H9 (cell line): Measurements from ENCODE around the gene PLXNB3. TPM values are rescaled to one million over a fixed set of nuclear protein-coding genes. Genes with fewer than 3 reads are reported as not detected.

Experiments
- DNase-seq: peaks from one replicate; pipeline ENCODE4 v3.0.0-alpha.2; 2017
- H2AFZ ChIP-seq: one replicate; pipeline ENCODE4 v1.6.1; 2013; ENCODE audit warnings: mild to moderate bottlenecking, low read length, control low read depth, moderate library complexity
- H2AK5ac ChIP-seq: 2 replicates; pipeline ENCODE4 v1.6.1; 2013; ENCODE audit warnings: low read length, control low read depth, mixed read lengths; ENCODE audit not compliant: insufficient read length
- H2BK120ac ChIP-seq: one replicate; pipeline ENCODE4 v1.6.1; 2013; ENCODE audit warnings: low read depth, mild to moderate bottlenecking, low read length, control low read depth, inconsistent platforms; ENCODE audit not compliant: poor library complexity, severe bottlenecking
- H2BK12ac ChIP-seq: 2 replicates; pipeline ENCODE4 v1.6.1; 2013; ENCODE audit warnings: low read length, control low read depth, mixed read lengths, low read depth; ENCODE audit not compliant: insufficient read length
- H2BK15ac ChIP-seq: 2 replicates; pipeline ENCODE4 v1.6.1; 2013; ENCODE audit warnings: low read depth, low read length, control low read depth
- H2BK20ac ChIP-seq: one replicate; pipeline ENCODE4 v1.6.1; 2013; ENCODE audit warnings: low read depth, mild to moderate bottlenecking, low read length, control low read depth, inconsistent platforms; ENCODE audit not compliant: poor library complexity, severe bottlenecking
- H2BK5ac ChIP-seq: 2 replicates; pipeline ENCODE4 v1.6.1; 2013; ENCODE audit warnings: low read length, control low read depth, mixed read lengths; ENCODE audit not compliant: insufficient read length
- H3K14ac ChIP-seq: 2 replicates; pipeline ENCODE4 v1.6.1; 2013; ENCODE audit warnings: low read length, control low read depth; ENCODE audit not compliant: insufficient read depth
- H3K18ac ChIP-seq: 2 replicates; pipeline ENCODE4 v1.6.1; 2013; ENCODE audit warnings: low read depth, mild to moderate bottlenecking, mixed read lengths, low read length, control low read depth; ENCODE audit not compliant: insufficient read length
- H3K23ac ChIP-seq: 2 replicates; pipeline ENCODE4 v1.6.1; 2013; ENCODE audit warnings: low read length, control low read depth, mixed read lengths, low read depth; ENCODE audit not compliant: insufficient read length
- H3K23me2 ChIP-seq: 2 replicates; pipeline ENCODE4 v1.6.1; 2013; ENCODE audit warnings: low read depth, mild to moderate bottlenecking, mixed read lengths, low read length, control low read depth; ENCODE audit not compliant: insufficient read length, poor library complexity, severe bottlenecking
- H3K27ac ChIP-seq: 2 replicates; pipeline ENCODE4 v1.5.1; 2013; ENCODE audit warnings: low read length, control low read depth, mixed read lengths, low read depth; ENCODE audit not compliant: insufficient read length
- H3K27me3 ChIP-seq: 2 replicates; pipeline ENCODE4 v1.6.1; 2013; ENCODE audit warnings: low read length, control low read depth, inconsistent platforms; ENCODE audit not compliant: insufficient read depth
- H3K4ac ChIP-seq: 2 replicates; pipeline ENCODE4 v1.6.1; 2013; ENCODE audit warnings: low read depth, mild to moderate bottlenecking, control low read depth, inconsistent platforms, low read length, moderate library complexity
- H3K4me1 ChIP-seq: 2 replicates; pipeline ENCODE4 v1.6.1; 2013; ENCODE audit warnings: low read length, control low read depth, inconsistent platforms; ENCODE audit not compliant: insufficient read depth
- H3K4me2 ChIP-seq: 2 replicates; pipeline ENCODE4 v1.6.1; 2013; ENCODE audit warnings: low read length, control low read depth, mixed read lengths; ENCODE audit not compliant: insufficient read length, insufficient read depth
- H3K56ac ChIP-seq: 2 replicates; pipeline ENCODE4 v1.6.1; 2013; ENCODE audit warnings: low read depth, mild to moderate bottlenecking, mixed read lengths, low read length, control low read depth; ENCODE audit not compliant: insufficient read length
- H3K79me1 ChIP-seq: 2 replicates; pipeline ENCODE4 v1.6.1; 2013; ENCODE audit warnings: low read depth, mild to moderate bottlenecking, moderate library complexity, low read length, control low read depth, inconsistent platforms; ENCODE audit not compliant: insufficient read depth, poor library complexity, severe bottlenecking
- H3K79me2 ChIP-seq: 2 replicates; pipeline ENCODE4 v1.6.1; 2013; ENCODE audit warnings: low read length, control low read depth, inconsistent platforms; ENCODE audit not compliant: insufficient read depth
- H3K9ac ChIP-seq: 2 replicates; pipeline ENCODE4 v1.6.1; 2013; ENCODE audit warnings: low read length, control low read depth, mixed read lengths; ENCODE audit not compliant: insufficient read length; ENCODE audit errors: extremely low read depth
- H3K9me3 ChIP-seq: one replicate; pipeline ENCODE4 v1.6.1; 2013; ENCODE audit warnings: low read depth, low read length, inconsistent platforms; ENCODE audit not compliant: control insufficient read depth
- H3T11ph ChIP-seq: one replicate; pipeline ENCODE4 v1.6.1; 2013; ENCODE audit warnings: mild to moderate bottlenecking, low read length, control low read depth, inconsistent platforms
- H4K20me1 ChIP-seq: one replicate; pipeline ENCODE4 v1.6.1; 2013; ENCODE audit not compliant: control insufficient read depth, insufficient read length, insufficient read depth
- H4K5ac ChIP-seq: 2 replicates; pipeline ENCODE4 v1.6.1; 2013; ENCODE audit warnings: low read depth, mild to moderate bottlenecking, mixed read lengths, low read length, control low read depth; ENCODE audit not compliant: insufficient read length
- H4K8ac ChIP-seq: replicated peaks from 2 replicates; pipeline ENCODE4 v1.6.1; 2013; ENCODE audit warnings: low read length, control low read depth, mixed read lengths, low read depth; ENCODE audit not compliant: insufficient read length
- H4K91ac ChIP-seq: 2 replicates; pipeline ENCODE4 v1.6.1; 2013; ENCODE audit warnings: low read depth, mild to moderate bottlenecking, moderate library complexity, mixed read lengths, low read length, control low read depth; ENCODE audit not compliant: insufficient read length
- H3K27ac Mint-ChIP-seq, 3 experiments: 2 replicates in 2 of 3; 3 replicates in 1 of 3; pipeline ENCODE4 v1.8.0; 2020 to 2021; ENCODE audit warnings: mixed read lengths in 3 of 3, mild to moderate bottlenecking in 1 of 3, moderate library complexity in 1 of 3
- H3K27me3 Mint-ChIP-seq: 2 replicates; pipeline ENCODE4 v1.8.0; 2021; ENCODE audit warnings: low read depth, mild to moderate bottlenecking, moderate library complexity, mixed read lengths
- H3K36me3 Mint-ChIP-seq, 3 experiments: 2 replicates in 2 of 3; 3 replicates in 1 of 3; pipeline ENCODE4 v1.8.0; 2020 to 2021; ENCODE audit warnings: low read depth in 3 of 3, mixed read lengths in 3 of 3; ENCODE audit not compliant: insufficient read depth in 1 of 3
- H3K4me1 Mint-ChIP-seq, 2 experiments: 2 replicates each; pipeline ENCODE4 v1.8.0; 2020; ENCODE audit warnings: mixed read lengths in 2 of 2
- H3K4me3 Mint-ChIP-seq, 2 experiments: 2 replicates in 1 of 2; 3 replicates in 1 of 2; pipeline ENCODE4 v1.8.0; 2020 to 2021; ENCODE audit warnings: mild to moderate bottlenecking in 2 of 2, mixed read lengths in 2 of 2, moderate library complexity in 1 of 2
- H3K9me3 Mint-ChIP-seq, 2 experiments: 2 replicates in 1 of 2; 3 replicates in 1 of 2; pipeline ENCODE4 v1.8.0; 2020; ENCODE audit warnings: mild to moderate bottlenecking in 2 of 2, mixed read lengths in 2 of 2, moderate library complexity in 1 of 2
- CTCF ChIP-seq: fragments of 200-600 bp; sonication (generic); conservative IDR thresholded peaks from 3 replicates; pipeline ENCODE4 v1.8.0; 2021; ENCODE audit warnings: antibody characterized with exemption, mild to moderate bottlenecking
- WGBS: extraction: QIAGEN DNeasy Blood & Tissue Kit; methylation state at CpG from one replicate; pipeline ENCODE4 v1.1.7; 2013; ENCODE audit warnings: missing lambda C conversion rate, low lambda C conversion rate, mixed read lengths; ENCODE audit not compliant: insufficient read length; ENCODE audit errors: extremely low coverage; 5-methylcytosine and 5-hydroxymethylcytosine counted together
- total RNA-seq: library from RNA; stranded (reverse); gene quantifications from 2 replicates; pipeline ENCODE4 v1.2.1, GENCODE V29; 2021

Gene PLXNB3
- total RNA-seq, 1 experiment from 2014 or later = 1.9 TPM

- H2BK12ac ChIP-seq = no peak overlapping the region
- no peak overlapping the region for H3K56ac ChIP-seq
- Mint-ChIP-seq H3K27ac (no peak overlapping the region), H3K4me3 (0 out of 5 replicates have a peak overlapping the region, but pooled peaks of 1 of the 2 experiments have one; percentile 55), H3K4me1 (peaks cover 4 to 6% of the 10 kb centered on the region in 2 experiments; a peak in 3 of 4 replicates), H3K9me3 (peaks cover 51 to 65% of the 10 kb centered on the region in 2 experiments), H3K36me3 (peaks cover 0 to 3% (median 2%) of the 10 kb centered on the region in 3 experiments; a peak in 4 of 7 replicates), H3K27me3 (peaks cover 10% of the 10 kb centered on the region)
- H4K8ac ChIP-seq = no peak overlapping the region
- WGBS = no CpG with 5 or more reads among the region's 18 CpGs
- no peak overlapping the region for H2BK5ac ChIP-seq
- H3K27me3 ChIP-seq = no peaks in the 10 kb centered on the region
- no peak overlapping the region for H2AK5ac ChIP-seq
- H4K20me1 ChIP-seq = no peaks in the 10 kb centered on the region
- no peaks in the 10 kb centered on the region for H3K79me1 ChIP-seq
- no peak overlapping the region for H3K4me2 ChIP-seq
- H3K9me3 ChIP-seq = peaks cover 7% of the 10 kb centered on the region
- H3T11ph ChIP-seq = no peak overlapping the region
- no peak overlapping the region for H3K14ac ChIP-seq
- H3K18ac ChIP-seq = no peak overlapping the region
- no peak overlapping the region for H3K27ac ChIP-seq
- H3K79me2 ChIP-seq = no peaks in the 10 kb centered on the region
- no peak overlapping the region for H3K4ac ChIP-seq
- H3K4me1 ChIP-seq = no peaks in the 10 kb centered on the region
- no peak overlapping the region for H3K23ac ChIP-seq
- no peak overlapping the region for H2BK20ac ChIP-seq
- no peak overlapping the region for H2BK120ac ChIP-seq
- no peak overlapping the region for H3K9ac ChIP-seq
- H3K23me2 ChIP-seq = no peaks in the 10 kb centered on the region
- no peak overlapping the region for H4K91ac ChIP-seq
- H2AFZ ChIP-seq = no peak overlapping the region
- H4K5ac ChIP-seq = no peak overlapping the region
- no peak for DNase-seq
- no peak for TF ChIP-seq CTCF
- no peak overlapping the region for H2BK15ac ChIP-seq
Observed at GRCh38 chrX:153763298-153763932, 634 bp upstream of the PLXNB3 start.
